GM12878 (cell line): ENCODE data around the gene ARHGEF25. TPM values are rescaled to one million over a fixed set of nuclear protein-coding genes. Genes with fewer than 3 reads are reported as not detected.

Experiments
- ATAC-seq: fragments of 200-7000 bp; cut with Tn5 transposase; 3 replicates; pipeline ENCODE4 v1.9.1; 2020; ENCODE audit warnings: mild to moderate bottlenecking, moderate library complexity
- BruUV-seq: library from RNA; stranded (reverse); fragments of 400-500 nt; replicated peaks from 2 replicates; lab custom pipeline; 2021; lab: Mats Ljungman, UMichigan
- CTCF ChIA-PET: fragments of 300-600 bp; sonication (Branson Sonifier 250); formaldehyde crosslinking; extraction: SDS; loops from one replicate; lab custom pipeline; 2021; ENCODE audit warnings: inconsistent platforms; lab: Yijun Ruan, JAX
- POLR2A ChIA-PET: fragments of 350-600 bp; formaldehyde crosslinking; extraction: SDS; loops from one replicate; lab custom pipeline; 2021; ENCODE audit warnings: inconsistent platforms; lab: Charles Lee
- RAD21 ChIA-PET: fragments of 300-600 bp; sonication (Branson Sonifier 250); formaldehyde crosslinking; loops from one replicate; lab custom pipeline; 2023; ENCODE audit warnings: antibody characterized with exemption; ENCODE audit not compliant: unreplicated experiment; lab: Charles Lee
- SMC1A ChIA-PET: fragments of 300-600 bp; sonication (Branson Sonifier 250); formaldehyde crosslinking; loops from one replicate; lab custom pipeline; 2023; ENCODE audit not compliant: unreplicated experiment, uncharacterized antibody; lab: Charles Lee
- DNase-seq: peaks from one replicate; pipeline ENCODE4 v3.0.0-alpha.2; 2011; ENCODE audit warnings: low read depth, low spot score
- FAIRE-seq: peaks from 3 replicates; lab custom pipeline; 2011; peaks lifted over from hg19 to GRCh38; lab: Jason Lieb, UNC
- H2AFZ ChIP-seq: 2 replicates; pipeline ENCODE4 v1.6.0; 2011; ENCODE audit warnings: low read depth, low read length, control low read depth; ENCODE audit not compliant: control insufficient read depth
- H3K27ac ChIP-seq: 2 replicates; pipeline ENCODE4 v1.5.1; 2011; ENCODE audit warnings: control low read depth; ENCODE audit not compliant: control insufficient read depth, insufficient read depth
- H3K27me3 ChIP-seq, 2 experiments: replicated peaks in 1 of 2; 2 replicates each; pipeline versions ENCODE4 v1.6.0 to v1.6.1; 2011; ENCODE audit warnings: low read length in 1 of 2; ENCODE audit not compliant: control insufficient read depth in 2 of 2, insufficient read depth in 2 of 2
- H3K36me3 ChIP-seq, 2 experiments: 2 replicates each; pipeline ENCODE4 v1.5.1; 2011; ENCODE audit warnings: low read length in 1 of 2; ENCODE audit not compliant: control insufficient read depth in 2 of 2, insufficient read depth in 2 of 2
- H3K4me1 ChIP-seq: 2 replicates; pipeline ENCODE4 v1.6.1; 2011; ENCODE audit warnings: mild to moderate bottlenecking, low read length, moderate library complexity, mixed read lengths; ENCODE audit not compliant: control insufficient read depth, insufficient read depth
- H3K4me2 ChIP-seq: 2 replicates; pipeline ENCODE4 v1.6.0; 2011; ENCODE audit warnings: control low read depth; ENCODE audit not compliant: control insufficient read depth, insufficient read depth
- H3K4me3 ChIP-seq: fragments of 200-600 bp; sonication (generic); 2 replicates; pipeline ENCODE4 v1.5.1; 2016
- H3K79me2 ChIP-seq: 2 replicates; pipeline ENCODE4 v1.6.0; 2011; ENCODE audit warnings: low read length; ENCODE audit not compliant: control insufficient read depth, insufficient read depth
- H3K9ac ChIP-seq: 2 replicates; pipeline ENCODE4 v1.8.0; 2011; ENCODE audit warnings: low read length, control low read depth, mixed read lengths; ENCODE audit not compliant: control insufficient read depth, insufficient read depth
- H3K9me3 ChIP-seq: replicated peaks from 3 replicates; pipeline ENCODE4 v1.5.1; 2011; ENCODE audit warnings: mild to moderate bottlenecking, low read length; ENCODE audit not compliant: control insufficient read depth, insufficient read depth
- H4K20me1 ChIP-seq: 2 replicates; pipeline ENCODE4 v1.6.0; 2011; ENCODE audit not compliant: control insufficient read depth, insufficient read depth
- IRF4 ChIP-seq: IDR thresholded peaks from 2 replicates; pipeline ENCODE4 v1.6.1; 2011; ENCODE audit warnings: low read depth, low read length
- PAX8 ChIP-seq: fragments of 450-650 bp; IDR thresholded peaks from 2 replicates; pipeline ENCODE4 v1.6.1; 2017; ENCODE audit warnings: mild to moderate bottlenecking, moderate library complexity
- POU2F2 ChIP-seq: IDR thresholded peaks from 3 replicates; pipeline ENCODE4 v1.6.1; 2011; ENCODE audit warnings: low read depth, mild to moderate bottlenecking, low read length, borderline replicate concordance
- RB1 ChIP-seq: fragments of 450-650 bp; formaldehyde crosslinking; IDR thresholded peaks from 2 replicates; pipeline ENCODE4 v1.6.1; 2017; ENCODE audit warnings: mild to moderate bottlenecking, borderline replicate concordance
- RFX5 ChIP-seq: IDR thresholded peaks from 2 replicates; pipeline ENCODE4 v1.6.1; 2011; ENCODE audit warnings: low read depth, low read length, improper control_type of control experiment
- RUNX3 ChIP-seq: IDR thresholded peaks from 2 replicates; pipeline ENCODE4 v1.6.1; 2012; ENCODE audit warnings: low read length, inconsistent platforms
- SMARCA5 ChIP-seq: fragments of 450-650 bp; IDR thresholded peaks from 2 replicates; pipeline ENCODE4 v1.6.1; 2017; ENCODE audit warnings: mild to moderate bottlenecking
- WGBS: methylation state at CpG from one replicate; pipeline ENCODE4 v1.1.6; 2016; ENCODE audit warnings: low lambda C conversion rate; ENCODE audit not compliant: insufficient replicate concordance, insufficient coverage; ENCODE audit errors: missing lambda C conversion rate; 5-methylcytosine and 5-hydroxymethylcytosine counted together
- in situ Hi-C: fragments of 300-500 bp; cut with MboI; formaldehyde crosslinking; loops from 9 replicates; pipeline ENCODE4 v1.14.3; 2018; ENCODE audit warnings: mixed read lengths
- intact Hi-C: fragments of 100-400 bp; cut with micrococcal nuclease; formaldehyde crosslinking; loops from one replicate; pipeline ENCODE4 v1.14.2; 2022; ENCODE audit not compliant: unreplicated experiment
- polyA plus RNA-seq, 11 experiments: library from polyadenylated mRNA; depleted of rRNA in 4 of 11; unstranded in 6 of 11; stranded (reverse) in 5 of 11; fragments of >200 nt; fragmentation: Nextera tagmentation in 4 of 11; fragmentation: Illumina TruSeq in 1 of 11; extraction: Ambion mirVana in 4 of 11; extraction: Trizol in 1 of 11; gene quantifications; 1 replicate in 1 of 11; 2 replicates in 10 of 11; pipeline versions ENCODE4 v1.2.1 to v1.2.3, GENCODE V29; 2011 to 2016; ENCODE audit warnings: inconsistent platforms in 2 of 11, missing spikeins in 2 of 11, low read depth in 1 of 11
- total RNA-seq, 4 experiments: library from RNA; depleted of rRNA in 3 of 4; stranded (reverse); fragments of >200 nt in 3 of 4; fragmentation: Illumina TruSeq in 1 of 4; extraction: Trizol in 1 of 4; gene quantifications; 2 replicates each; pipeline versions ENCODE4 v1.2.1 to v1.2.3, GENCODE V29; 2013 to 2021
- TF ChIP-seq, protein P1 (sequence below), 3 experiments: IDR thresholded peaks in 2 of 3; conservative IDR thresholded peaks in 1 of 3; 2 replicates each; pipeline ENCODE4 v1.5.1; 2011; ENCODE audit warnings: low read depth in 3 of 3, low read length in 3 of 3, mild to moderate bottlenecking in 3 of 3, control low read depth in 2 of 3, moderate library complexity in 2 of 3, inconsistent platforms in 1 of 3, mixed read lengths in 1 of 3; ENCODE audit not compliant: control insufficient read depth in 2 of 3, insufficient read depth in 1 of 3; ENCODE audit errors: extremely low read depth in 1 of 3
- TF ChIP-seq, protein P2 (sequence below): fragments of 150-350 bp; IDR thresholded peaks from 2 replicates; pipeline ENCODE4 v1.6.1; 2014; ENCODE audit warnings: mild to moderate bottlenecking, low read depth, low read length
- TF ChIP-seq, protein P3 (sequence below): fragments of 450-650 bp; IDR thresholded peaks from 2 replicates; pipeline ENCODE4 v1.6.1; 2017; ENCODE audit warnings: antibody characterized with exemption, mild to moderate bottlenecking, moderate library complexity
- TF ChIP-seq, protein P4 (sequence below): fragments of 450-650 bp; formaldehyde crosslinking; IDR thresholded peaks from 2 replicates; pipeline ENCODE4 v1.4.0; 2022; ENCODE audit warnings: mild to moderate bottlenecking, moderate library complexity

Gene ARHGEF25
- total and polyA plus RNA-seq, 10 of the 15 experiments (the other 5 are each of a cell fraction or from before 2014, with no cell fraction given): 0.08 to 4.5 (median 1.2) TPM; not detected in 3

- Histone ChIP-seq H2AFZ (no peak overlapping the region), H3K27ac (no peak overlapping the region), H3K79me2 (no peaks in the 10 kb centered on the region), H4K20me1 (no peaks in the 10 kb centered on the region), H3K27me3 (no peaks in the 10 kb centered on the region; a peak in 1 of 4 replicates), H3K9me3 (no peaks in the 10 kb centered on the region), H3K9ac (no peak overlapping the region), H3K4me3 (no peak overlapping the region), H3K4me1 (no peaks in the 10 kb centered on the region), H3K4me2 (no peak overlapping the region), H3K36me3 (no peaks in the 10 kb centered on the region)
- CTCF ChIA-PET: interaction anchor here (0.6 to 7.8 kb wide), 40 partner anchors 9 to 848 kb away, joined by 3 to 119 read pairs (median 4); partner anchors contain the start of genes ARHGEF25, B4GALNT1, DCTN2 and GLI1
- POLR2A ChIA-PET: interaction anchor here (0.6 to 1.5 kb wide), 3 partner anchors 10 to 125 kb away, joined by 3 to 5 read pairs (median 3); no protein-coding TSS in a partner anchor
- intact Hi-C loops (loop anchor here (1.0 to 10.0 kb wide), 4 partner anchors 38 to 322 kb away; partner anchors contain the start of gene B4GALNT1), in situ Hi-C loops (no loop called here)
- 45% methylated on average over 13 of the region's 13 CpGs for WGBS
- peak; percentile 96 for FAIRE-seq
- ATAC-seq: peak; percentile 100
- SMC1A ChIA-PET: interaction anchor here (0.6 to 4.2 kb wide), 17 partner anchors 10 to 321 kb away, joined by 3 to 16 read pairs (median 5); partner anchors contain the start of genes ARHGAP9, B4GALNT1 and TSPAN31
- RAD21 ChIA-PET: interaction anchor here (0.6 to 5.3 kb wide), 15 partner anchors 28 to 189 kb away, joined by 3 to 28 read pairs (median 3); partner anchors contain the start of genes ARHGEF25, CDK4, EEF1AKMT3 and GLI1
- BruUV-seq: no TSS peak
- DNase-seq: peak; percentile 31
- TF ChIP-seq, protein P1, sequence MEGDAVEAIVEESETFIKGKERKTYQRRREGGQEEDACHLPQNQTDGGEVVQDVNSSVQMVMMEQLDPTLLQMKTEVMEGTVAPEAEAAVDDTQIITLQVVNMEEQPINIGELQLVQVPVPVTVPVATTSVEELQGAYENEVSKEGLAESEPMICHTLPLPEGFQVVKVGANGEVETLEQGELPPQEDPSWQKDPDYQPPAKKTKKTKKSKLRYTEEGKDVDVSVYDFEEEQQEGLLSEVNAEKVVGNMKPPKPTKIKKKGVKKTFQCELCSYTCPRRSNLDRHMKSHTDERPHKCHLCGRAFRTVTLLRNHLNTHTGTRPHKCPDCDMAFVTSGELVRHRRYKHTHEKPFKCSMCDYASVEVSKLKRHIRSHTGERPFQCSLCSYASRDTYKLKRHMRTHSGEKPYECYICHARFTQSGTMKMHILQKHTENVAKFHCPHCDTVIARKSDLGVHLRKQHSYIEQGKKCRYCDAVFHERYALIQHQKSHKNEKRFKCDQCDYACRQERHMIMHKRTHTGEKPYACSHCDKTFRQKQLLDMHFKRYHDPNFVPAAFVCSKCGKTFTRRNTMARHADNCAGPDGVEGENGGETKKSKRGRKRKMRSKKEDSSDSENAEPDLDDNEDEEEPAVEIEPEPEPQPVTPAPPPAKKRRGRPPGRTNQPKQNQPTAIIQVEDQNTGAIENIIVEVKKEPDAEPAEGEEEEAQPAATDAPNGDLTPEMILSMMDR (IDR thresholded peaks at IDR 0.05 in 2 of 3, conservative IDR thresholded peaks at IDR 0.05 in 1 of 3; ENCODE audit: control insufficient read depth in 2 of 3, extremely low read depth in 1 of 3, insufficient read depth in 1 of 3, low read depth in 3 of 3, low read length in 3 of 3): peak; percentile 91 to 98 (median 97)
- TF ChIP-seq, protein P2, sequence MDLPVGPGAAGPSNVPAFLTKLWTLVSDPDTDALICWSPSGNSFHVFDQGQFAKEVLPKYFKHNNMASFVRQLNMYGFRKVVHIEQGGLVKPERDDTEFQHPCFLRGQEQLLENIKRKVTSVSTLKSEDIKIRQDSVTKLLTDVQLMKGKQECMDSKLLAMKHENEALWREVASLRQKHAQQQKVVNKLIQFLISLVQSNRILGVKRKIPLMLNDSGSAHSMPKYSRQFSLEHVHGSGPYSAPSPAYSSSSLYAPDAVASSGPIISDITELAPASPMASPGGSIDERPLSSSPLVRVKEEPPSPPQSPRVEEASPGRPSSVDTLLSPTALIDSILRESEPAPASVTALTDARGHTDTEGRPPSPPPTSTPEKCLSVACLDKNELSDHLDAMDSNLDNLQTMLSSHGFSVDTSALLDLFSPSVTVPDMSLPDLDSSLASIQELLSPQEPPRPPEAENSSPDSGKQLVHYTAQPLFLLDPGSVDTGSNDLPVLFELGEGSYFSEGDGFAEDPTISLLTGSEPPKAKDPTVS: no peak
- TF ChIP-seq RFX5 (no peak), SMARCA5 (no peak), POU2F2 (peak; percentile 31; the same call in 1 of the 3 replicates), IRF4 (no peak), RUNX3 (peak; percentile 95), RB1 (0 out of 2 replicates have a peak, but pooled peaks have one; percentile 25), PAX8 (no peak)
- TF ChIP-seq, protein P3, sequence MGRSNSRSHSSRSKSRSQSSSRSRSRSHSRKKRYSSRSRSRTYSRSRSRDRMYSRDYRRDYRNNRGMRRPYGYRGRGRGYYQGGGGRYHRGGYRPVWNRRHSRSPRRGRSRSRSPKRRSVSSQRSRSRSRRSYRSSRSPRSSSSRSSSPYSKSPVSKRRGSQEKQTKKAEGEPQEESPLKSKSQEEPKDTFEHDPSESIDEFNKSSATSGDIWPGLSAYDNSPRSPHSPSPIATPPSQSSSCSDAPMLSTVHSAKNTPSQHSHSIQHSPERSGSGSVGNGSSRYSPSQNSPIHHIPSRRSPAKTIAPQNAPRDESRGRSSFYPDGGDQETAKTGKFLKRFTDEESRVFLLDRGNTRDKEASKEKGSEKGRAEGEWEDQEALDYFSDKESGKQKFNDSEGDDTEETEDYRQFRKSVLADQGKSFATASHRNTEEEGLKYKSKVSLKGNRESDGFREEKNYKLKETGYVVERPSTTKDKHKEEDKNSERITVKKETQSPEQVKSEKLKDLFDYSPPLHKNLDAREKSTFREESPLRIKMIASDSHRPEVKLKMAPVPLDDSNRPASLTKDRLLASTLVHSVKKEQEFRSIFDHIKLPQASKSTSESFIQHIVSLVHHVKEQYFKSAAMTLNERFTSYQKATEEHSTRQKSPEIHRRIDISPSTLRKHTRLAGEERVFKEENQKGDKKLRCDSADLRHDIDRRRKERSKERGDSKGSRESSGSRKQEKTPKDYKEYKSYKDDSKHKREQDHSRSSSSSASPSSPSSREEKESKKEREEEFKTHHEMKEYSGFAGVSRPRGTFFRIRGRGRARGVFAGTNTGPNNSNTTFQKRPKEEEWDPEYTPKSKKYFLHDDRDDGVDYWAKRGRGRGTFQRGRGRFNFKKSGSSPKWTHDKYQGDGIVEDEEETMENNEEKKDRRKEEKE: no peak
- TF ChIP-seq, protein P4, sequence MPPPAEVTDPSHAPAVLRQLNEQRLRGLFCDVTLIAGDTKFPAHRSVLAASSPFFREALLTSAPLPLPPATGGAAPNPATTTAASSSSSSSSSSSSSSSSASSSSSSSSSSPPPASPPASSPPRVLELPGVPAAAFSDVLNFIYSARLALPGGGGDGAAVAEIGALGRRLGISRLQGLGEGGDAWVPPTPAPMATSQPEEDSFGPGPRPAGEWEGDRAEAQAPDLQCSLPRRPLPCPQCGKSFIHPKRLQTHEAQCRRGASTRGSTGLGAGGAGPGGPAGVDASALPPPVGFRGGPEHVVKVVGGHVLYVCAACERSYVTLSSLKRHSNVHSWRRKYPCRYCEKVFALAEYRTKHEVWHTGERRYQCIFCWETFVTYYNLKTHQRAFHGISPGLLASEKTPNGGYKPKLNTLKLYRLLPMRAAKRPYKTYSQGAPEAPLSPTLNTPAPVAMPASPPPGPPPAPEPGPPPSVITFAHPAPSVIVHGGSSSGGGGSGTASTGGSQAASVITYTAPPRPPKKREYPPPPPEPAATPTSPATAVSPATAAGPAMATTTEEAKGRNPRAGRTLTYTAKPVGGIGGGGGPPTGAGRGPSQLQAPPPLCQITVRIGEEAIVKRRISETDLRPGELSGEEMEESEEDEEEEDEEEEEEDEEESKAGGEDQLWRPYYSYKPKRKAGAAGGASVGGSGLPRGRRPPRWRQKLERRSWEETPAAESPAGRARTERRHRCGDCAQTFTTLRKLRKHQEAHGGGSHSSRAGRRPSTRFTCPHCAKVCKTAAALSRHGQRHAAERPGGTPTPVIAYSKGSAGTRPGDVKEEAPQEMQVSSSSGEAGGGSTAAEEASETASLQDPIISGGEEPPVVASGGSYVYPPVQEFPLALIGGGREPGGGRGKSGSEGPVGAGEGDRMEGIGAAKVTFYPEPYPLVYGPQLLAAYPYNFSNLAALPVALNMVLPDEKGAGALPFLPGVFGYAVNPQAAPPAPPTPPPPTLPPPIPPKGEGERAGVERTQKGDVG (CRISPR knock-in tag): no peak
These were observed 28.0 kb upstream of the ARHGEF25 start for GRCh38 chr12:57583008-57583831.
